Measurements from ENCODE around the gene PAXX.
"Not testable (repeated sequence)": the region's sequence is repeated elsewhere in the genome, so short reads cannot be mapped to it uniquely, and the experiment has no call there.

DNA sequence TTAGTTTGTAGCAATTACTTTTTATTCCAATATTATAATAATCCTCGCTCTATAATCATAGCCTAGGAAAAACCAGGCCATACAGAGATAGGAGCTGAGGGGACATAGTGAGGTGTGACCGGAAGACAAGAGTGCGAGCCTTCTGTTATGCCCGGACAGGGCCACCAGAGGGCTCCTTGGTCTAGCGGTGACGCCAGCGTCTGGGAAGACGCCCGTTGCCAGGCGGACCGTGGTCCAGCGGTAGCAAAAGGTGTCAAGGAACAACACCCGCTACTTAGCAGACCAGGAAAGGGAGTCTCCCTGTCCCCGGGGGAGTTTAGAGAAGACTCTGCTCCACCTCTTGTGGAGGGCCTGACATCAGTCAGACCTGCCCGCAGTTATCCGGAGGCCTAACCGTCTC is 12.1 kb downstream of the PAXX start:
- TF ChIP-seq, protein P1, sequence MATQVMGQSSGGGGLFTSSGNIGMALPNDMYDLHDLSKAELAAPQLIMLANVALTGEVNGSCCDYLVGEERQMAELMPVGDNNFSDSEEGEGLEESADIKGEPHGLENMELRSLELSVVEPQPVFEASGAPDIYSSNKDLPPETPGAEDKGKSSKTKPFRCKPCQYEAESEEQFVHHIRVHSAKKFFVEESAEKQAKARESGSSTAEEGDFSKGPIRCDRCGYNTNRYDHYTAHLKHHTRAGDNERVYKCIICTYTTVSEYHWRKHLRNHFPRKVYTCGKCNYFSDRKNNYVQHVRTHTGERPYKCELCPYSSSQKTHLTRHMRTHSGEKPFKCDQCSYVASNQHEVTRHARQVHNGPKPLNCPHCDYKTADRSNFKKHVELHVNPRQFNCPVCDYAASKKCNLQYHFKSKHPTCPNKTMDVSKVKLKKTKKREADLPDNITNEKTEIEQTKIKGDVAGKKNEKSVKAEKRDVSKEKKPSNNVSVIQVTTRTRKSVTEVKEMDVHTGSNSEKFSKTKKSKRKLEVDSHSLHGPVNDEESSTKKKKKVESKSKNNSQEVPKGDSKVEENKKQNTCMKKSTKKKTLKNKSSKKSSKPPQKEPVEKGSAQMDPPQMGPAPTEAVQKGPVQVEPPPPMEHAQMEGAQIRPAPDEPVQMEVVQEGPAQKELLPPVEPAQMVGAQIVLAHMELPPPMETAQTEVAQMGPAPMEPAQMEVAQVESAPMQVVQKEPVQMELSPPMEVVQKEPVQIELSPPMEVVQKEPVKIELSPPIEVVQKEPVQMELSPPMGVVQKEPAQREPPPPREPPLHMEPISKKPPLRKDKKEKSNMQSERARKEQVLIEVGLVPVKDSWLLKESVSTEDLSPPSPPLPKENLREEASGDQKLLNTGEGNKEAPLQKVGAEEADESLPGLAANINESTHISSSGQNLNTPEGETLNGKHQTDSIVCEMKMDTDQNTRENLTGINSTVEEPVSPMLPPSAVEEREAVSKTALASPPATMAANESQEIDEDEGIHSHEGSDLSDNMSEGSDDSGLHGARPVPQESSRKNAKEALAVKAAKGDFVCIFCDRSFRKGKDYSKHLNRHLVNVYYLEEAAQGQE (IDR thresholded peaks at IDR 0.05; ENCODE audit: insufficient read depth in 1 of 2, low read depth in 2 of 2, low read length in 1 of 2): not testable (repeated sequence)
- TF ChIP-seq, protein P2, sequence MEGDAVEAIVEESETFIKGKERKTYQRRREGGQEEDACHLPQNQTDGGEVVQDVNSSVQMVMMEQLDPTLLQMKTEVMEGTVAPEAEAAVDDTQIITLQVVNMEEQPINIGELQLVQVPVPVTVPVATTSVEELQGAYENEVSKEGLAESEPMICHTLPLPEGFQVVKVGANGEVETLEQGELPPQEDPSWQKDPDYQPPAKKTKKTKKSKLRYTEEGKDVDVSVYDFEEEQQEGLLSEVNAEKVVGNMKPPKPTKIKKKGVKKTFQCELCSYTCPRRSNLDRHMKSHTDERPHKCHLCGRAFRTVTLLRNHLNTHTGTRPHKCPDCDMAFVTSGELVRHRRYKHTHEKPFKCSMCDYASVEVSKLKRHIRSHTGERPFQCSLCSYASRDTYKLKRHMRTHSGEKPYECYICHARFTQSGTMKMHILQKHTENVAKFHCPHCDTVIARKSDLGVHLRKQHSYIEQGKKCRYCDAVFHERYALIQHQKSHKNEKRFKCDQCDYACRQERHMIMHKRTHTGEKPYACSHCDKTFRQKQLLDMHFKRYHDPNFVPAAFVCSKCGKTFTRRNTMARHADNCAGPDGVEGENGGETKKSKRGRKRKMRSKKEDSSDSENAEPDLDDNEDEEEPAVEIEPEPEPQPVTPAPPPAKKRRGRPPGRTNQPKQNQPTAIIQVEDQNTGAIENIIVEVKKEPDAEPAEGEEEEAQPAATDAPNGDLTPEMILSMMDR (IDR thresholded peaks at IDR 0.05): peak; percentile 77
- not testable (repeated sequence) for TF ChIP-seq SIN3A (IDR thresholded peaks at IDR 0.05; ENCODE audit: borderline replicate concordance, insufficient read depth, low read depth, low read length)

All from Panc1 (cell line).